ENCODE results near the gene CHST9. TPM values are rescaled to one million over a fixed set of nuclear protein-coding genes. Genes with fewer than 3 reads are reported as not detected.

Gene CHST9
- total RNA-seq, 1 donor from 2014 or later: 2.4 TPM

DNA sequence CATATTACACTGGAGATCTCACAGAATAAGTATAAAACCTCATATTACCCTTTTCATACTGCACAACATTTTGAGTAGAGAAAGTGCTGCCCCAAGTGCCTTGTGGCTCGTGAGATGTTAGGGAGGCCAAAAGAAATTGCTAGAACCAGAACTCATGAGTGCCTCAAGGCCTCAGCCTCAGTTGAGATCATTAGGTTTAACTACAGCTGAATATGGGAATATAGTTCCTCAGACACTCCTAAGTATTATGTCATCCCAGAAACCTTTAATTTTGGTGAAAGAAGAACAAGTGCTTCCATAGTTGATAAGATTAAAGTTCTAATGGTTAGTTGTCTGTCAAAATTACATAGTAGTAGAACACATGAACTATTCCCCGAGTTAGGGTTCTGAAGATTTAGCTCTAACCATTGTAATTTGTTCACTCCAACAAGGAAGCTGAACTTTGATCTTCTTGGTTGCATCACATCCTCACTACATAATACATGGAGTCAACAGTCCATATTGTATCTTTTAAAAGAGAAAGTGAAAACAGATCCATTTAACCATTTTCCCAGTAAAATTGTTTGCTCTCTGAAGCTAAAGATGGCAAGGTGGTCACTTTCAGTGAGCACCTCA lies 310.0 kb downstream of the CHST9 start:
- Mint-ChIP-seq H3K4me3 (no peak overlapping the region), H3K27me3 (ENCODE audit: low read depth) (no peaks in the 10 kb centered on the region), H3K36me3 (no peaks in the 10 kb centered on the region), H3K27ac (no peak overlapping the region), H3K4me1 (peaks cover 10% of the 10 kb centered on the region), H3K9me3 (peaks cover 8% of the 10 kb centered on the region)
- TF ChIP-seq, protein P1, sequence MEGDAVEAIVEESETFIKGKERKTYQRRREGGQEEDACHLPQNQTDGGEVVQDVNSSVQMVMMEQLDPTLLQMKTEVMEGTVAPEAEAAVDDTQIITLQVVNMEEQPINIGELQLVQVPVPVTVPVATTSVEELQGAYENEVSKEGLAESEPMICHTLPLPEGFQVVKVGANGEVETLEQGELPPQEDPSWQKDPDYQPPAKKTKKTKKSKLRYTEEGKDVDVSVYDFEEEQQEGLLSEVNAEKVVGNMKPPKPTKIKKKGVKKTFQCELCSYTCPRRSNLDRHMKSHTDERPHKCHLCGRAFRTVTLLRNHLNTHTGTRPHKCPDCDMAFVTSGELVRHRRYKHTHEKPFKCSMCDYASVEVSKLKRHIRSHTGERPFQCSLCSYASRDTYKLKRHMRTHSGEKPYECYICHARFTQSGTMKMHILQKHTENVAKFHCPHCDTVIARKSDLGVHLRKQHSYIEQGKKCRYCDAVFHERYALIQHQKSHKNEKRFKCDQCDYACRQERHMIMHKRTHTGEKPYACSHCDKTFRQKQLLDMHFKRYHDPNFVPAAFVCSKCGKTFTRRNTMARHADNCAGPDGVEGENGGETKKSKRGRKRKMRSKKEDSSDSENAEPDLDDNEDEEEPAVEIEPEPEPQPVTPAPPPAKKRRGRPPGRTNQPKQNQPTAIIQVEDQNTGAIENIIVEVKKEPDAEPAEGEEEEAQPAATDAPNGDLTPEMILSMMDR (IDR thresholded peaks at IDR 0.05; ENCODE audit: unreplicated experiment): no peak
- DNase-seq (ENCODE audit: low spot score in 2 of 2, unreplicated experiment in 2 of 2): no peak

DNA sequence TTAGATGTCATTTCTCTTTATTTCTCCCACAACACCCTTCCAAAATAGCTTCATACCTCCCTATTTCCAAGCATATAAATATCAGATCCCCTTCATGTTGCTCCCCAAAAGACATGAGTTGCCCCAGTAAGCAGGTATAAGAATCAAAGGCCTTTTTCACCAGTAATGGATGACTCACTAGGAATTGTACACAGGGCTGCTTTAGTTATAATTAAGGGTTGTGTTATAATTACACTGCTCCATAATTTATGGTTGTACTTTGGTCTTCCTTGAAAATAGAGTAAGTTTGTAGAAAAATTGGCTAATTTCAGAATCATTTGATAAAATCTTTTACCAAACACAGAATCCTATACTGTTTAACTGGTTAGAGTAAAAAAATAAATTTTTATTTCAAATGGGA lies 310.8 kb downstream of the CHST9 start:
- TF ChIP-seq, protein P1 (IDR thresholded peaks at IDR 0.05; ENCODE audit: unreplicated experiment): no peak
- Mint-ChIP-seq H3K4me3 (no peak overlapping the region), H3K27ac (no peak overlapping the region), H3K36me3 (no peaks in the 10 kb centered on the region), H3K9me3 (peaks cover 8% of the 10 kb centered on the region), H3K4me1 (peaks cover 14% of the 10 kb centered on the region), H3K27me3 (ENCODE audit: low read depth) (no peaks in the 10 kb centered on the region)
- DNase-seq (ENCODE audit: low spot score in 2 of 2, unreplicated experiment in 2 of 2): no peak

DNA sequence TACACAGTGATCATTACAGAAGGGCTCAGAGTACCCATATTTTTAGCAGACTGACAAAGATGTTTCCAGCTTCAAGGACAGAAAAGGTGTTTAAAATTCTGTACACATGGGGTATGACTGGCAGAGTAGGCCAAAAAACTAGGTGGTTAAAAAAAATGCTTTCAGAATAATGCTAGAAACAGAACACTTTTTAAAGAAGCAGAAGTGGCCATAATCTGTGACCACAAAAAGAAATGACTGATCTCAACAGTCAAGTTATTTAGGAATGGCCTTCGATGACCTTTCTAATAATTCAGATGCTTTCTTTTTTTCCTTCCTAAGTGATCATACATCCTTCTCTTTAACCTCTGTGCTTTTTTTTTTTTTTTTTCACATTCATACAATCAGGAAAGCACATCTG lies 315.5 kb downstream of the CHST9 start:
- Mint-ChIP-seq H3K9me3 (no peaks in the 10 kb centered on the region), H3K36me3 (no peaks in the 10 kb centered on the region), H3K27ac (no peak overlapping the region), H3K27me3 (ENCODE audit: low read depth) (peaks cover 10% of the 10 kb centered on the region), H3K4me3 (no peak overlapping the region), H3K4me1 (peaks cover 41% of the 10 kb centered on the region)
- no peak for DNase-seq (ENCODE audit: low spot score in 2 of 2, unreplicated experiment in 2 of 2)
- TF ChIP-seq, protein P1 (IDR thresholded peaks at IDR 0.05; ENCODE audit: unreplicated experiment): no peak

DNA sequence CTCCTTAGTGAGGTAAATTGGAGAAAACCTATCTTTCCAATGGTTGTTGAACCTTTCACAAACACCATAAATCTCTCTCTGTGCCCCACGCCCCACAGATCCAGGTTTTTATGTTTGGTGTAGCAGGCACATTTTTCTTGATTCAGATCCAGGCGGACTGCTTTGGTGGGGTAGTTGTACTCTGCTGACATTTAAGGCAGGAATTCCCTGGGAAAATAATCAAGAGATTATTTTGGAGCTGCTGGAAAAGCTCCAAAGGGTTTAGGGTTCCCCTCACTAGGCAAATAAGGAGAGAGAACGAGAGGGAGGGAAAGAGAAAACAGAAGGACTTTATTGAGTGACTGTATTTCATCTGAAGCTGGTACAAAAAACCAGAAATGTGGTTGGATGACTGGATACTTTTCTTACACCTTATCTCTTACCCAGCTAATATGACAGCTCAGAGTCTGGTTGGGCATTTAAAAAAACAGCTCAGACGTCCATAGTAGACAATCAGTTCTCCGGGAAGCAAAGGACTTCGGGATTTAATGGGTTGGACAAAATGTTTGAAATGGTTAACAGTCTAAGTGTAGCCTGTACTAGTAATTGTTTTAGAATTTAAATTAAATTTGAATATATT lies 316.0 kb downstream of the CHST9 start:
- Mint-ChIP-seq H3K27ac (peak overlapping the region; percentile 77), H3K27me3 (ENCODE audit: low read depth) (peaks cover 16% of the 10 kb centered on the region), H3K9me3 (no peaks in the 10 kb centered on the region), H3K36me3 (no peaks in the 10 kb centered on the region), H3K4me3 (no peak overlapping the region), H3K4me1 (peaks cover 43% of the 10 kb centered on the region)
- no peak for DNase-seq (ENCODE audit: low spot score in 2 of 2, unreplicated experiment in 2 of 2)
- TF ChIP-seq, protein P1 (IDR thresholded peaks at IDR 0.05; ENCODE audit: unreplicated experiment): no peak

DNA sequence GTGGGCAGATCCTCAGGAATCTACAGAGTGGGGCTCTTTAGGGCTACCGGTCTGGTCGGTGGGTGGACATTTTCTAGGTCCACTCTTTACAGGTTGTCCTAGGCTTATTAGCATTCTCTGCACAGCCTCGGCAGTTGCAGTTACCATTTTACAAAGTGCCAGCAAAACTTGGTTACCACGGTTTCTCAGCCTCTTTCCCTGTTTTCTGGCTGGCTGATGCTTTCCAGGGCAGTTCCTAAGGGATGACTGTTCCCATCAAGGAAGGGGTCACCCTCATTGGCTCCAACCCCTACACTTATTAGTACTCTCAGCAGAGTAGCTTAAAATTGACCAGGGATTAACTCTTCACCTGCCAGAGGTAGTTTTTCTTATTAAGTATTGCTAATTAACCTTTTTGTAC lies 317.6 kb downstream of the CHST9 start:
- H3K9me3 Mint-ChIP-seq: no peaks in the 10 kb centered on the region
- TF ChIP-seq, protein P1 (IDR thresholded peaks at IDR 0.05; ENCODE audit: unreplicated experiment): no peak
- H3K36me3 Mint-ChIP-seq: no peaks in the 10 kb centered on the region
- no peak overlapping the region for H3K4me3 Mint-ChIP-seq
- DNase-seq (ENCODE audit: low spot score in 2 of 2, unreplicated experiment in 2 of 2): no peak
- H3K4me1 Mint-ChIP-seq: peaks cover 50% of the 10 kb centered on the region
- H3K27me3 Mint-ChIP-seq (ENCODE audit: low read depth): peaks cover 26% of the 10 kb centered on the region
- no peak overlapping the region for H3K27ac Mint-ChIP-seq

Data from mesothelial cell of epicardium (in vitro differentiated cells).